ENCODE results near the gene TBC1D14. TPM values are rescaled to one million over a fixed set of nuclear protein-coding genes. Genes with fewer than 3 reads are reported as not detected.

TBC1D14 gene
- total and polyA plus RNA-seq, 3 donors from 2014 or later, result 78.0 to 98.8 (median 87.6) TPM

DNA sequence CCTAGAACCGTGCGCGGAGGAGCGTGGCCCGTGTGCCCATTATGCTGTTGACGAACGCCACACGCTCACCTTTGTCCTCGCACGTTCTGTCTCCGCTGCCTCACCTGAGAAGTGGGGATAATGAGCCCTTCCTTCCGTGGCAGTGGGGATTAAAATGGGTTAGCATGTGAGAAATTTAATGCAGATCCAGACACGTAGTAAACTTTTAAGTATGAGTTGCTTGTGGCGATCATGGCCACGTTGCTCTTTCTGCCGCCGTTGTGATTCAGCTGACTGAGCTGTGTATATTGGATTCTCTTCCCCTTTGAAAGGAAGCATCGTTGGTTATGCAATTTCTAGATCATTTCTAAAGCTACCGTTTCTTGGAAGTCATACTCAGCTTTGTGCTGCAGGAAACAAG is 16.5 kb downstream of the TBC1D14 start:
- H3K9me3 ChIP-seq, result no peaks in the 10 kb centered on the region

DNA sequence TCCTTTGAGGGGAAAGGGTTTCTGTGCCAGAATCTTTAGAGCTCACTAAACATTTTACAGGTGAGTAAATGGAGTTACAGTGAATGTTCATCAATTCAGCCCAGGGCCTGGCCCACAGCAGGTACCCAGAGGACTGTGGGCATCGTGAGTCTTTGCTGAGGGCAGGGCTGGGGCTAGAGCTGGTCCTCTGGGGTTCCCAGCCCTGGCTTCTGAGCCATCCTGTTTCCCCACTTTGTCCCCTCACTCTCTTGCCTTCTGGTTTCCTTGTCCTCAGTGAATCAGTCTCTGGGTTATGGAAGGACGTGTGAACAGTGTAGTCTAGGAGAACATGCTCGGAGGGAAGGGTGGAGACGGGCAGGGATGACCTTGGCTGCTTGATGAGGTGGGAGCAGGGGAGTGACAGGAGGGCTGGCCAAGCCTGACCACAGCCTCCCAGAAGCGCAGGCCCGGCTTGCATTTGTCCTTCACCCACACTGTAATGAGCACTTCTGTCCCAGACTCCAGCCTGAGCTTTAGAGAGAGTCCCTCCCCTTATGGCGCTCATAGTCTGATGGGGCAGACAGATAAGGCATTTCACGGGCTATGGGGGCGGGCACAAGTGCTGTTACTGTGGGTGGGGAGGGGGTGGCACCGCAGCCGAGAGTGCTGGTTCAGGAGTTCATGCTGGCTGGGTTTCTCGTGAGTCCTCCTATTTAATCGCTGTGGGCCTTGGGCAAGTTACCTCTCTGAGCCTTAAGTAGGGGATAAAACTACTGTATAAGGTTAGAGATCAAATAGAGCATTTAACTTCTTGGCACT is 17.3 kb downstream of the TBC1D14 start:
- H3K4me1 ChIP-seq, result peaks cover 27% of the 10 kb centered on the region
- no peaks in the 10 kb centered on the region for H3K9me3 ChIP-seq
- no peak for TF ChIP-seq POLR2A (IDR thresholded peaks at IDR 0.05)
- TF ChIP-seq, protein P1, sequence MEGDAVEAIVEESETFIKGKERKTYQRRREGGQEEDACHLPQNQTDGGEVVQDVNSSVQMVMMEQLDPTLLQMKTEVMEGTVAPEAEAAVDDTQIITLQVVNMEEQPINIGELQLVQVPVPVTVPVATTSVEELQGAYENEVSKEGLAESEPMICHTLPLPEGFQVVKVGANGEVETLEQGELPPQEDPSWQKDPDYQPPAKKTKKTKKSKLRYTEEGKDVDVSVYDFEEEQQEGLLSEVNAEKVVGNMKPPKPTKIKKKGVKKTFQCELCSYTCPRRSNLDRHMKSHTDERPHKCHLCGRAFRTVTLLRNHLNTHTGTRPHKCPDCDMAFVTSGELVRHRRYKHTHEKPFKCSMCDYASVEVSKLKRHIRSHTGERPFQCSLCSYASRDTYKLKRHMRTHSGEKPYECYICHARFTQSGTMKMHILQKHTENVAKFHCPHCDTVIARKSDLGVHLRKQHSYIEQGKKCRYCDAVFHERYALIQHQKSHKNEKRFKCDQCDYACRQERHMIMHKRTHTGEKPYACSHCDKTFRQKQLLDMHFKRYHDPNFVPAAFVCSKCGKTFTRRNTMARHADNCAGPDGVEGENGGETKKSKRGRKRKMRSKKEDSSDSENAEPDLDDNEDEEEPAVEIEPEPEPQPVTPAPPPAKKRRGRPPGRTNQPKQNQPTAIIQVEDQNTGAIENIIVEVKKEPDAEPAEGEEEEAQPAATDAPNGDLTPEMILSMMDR (IDR thresholded peaks at IDR 0.05), result no peak
- no peak overlapping the region for H3K4me3 ChIP-seq
- WGBS, 2 donors, result 53 to 54% methylated on average over 10 to 13 of the region's 13 CpGs
- peak overlapping the region; percentile 24 to 50 for H3K27ac ChIP-seq
- DNase-seq, result peak; percentile 64
- intact Hi-C loops (cut with DNase I; ENCODE audit: low total_unique reads), result no loop called here
- H3K27me3 ChIP-seq, result no peaks in the 10 kb centered on the region
- H3K36me3 ChIP-seq (ENCODE audit: low read depth, missing control alignments), result no peaks in the 10 kb centered on the region

More for the DNA sequence above, 16.5 kb downstream of the TBC1D14 start:
- Histone ChIP-seq H3K4me3 (no peak overlapping the region), H3K4me1 (peaks cover 27% of the 10 kb centered on the region), H3K27ac (no peak overlapping the region), H3K27me3 (no peaks in the 10 kb centered on the region), H3K36me3 (ENCODE audit: low read depth, missing control alignments) (no peaks in the 10 kb centered on the region)
- no peak for DNase-seq
- intact Hi-C loops (cut with DNase I; ENCODE audit: low total_unique reads), result no loop called here
- 91 to 95% methylated on average over 19 of the region's 19 CpGs for WGBS, 2 donors
- TF ChIP-seq POLR2A (IDR thresholded peaks at IDR 0.05), result no peak
- TF ChIP-seq, protein P1 (IDR thresholded peaks at IDR 0.05), result no peak

DNA sequence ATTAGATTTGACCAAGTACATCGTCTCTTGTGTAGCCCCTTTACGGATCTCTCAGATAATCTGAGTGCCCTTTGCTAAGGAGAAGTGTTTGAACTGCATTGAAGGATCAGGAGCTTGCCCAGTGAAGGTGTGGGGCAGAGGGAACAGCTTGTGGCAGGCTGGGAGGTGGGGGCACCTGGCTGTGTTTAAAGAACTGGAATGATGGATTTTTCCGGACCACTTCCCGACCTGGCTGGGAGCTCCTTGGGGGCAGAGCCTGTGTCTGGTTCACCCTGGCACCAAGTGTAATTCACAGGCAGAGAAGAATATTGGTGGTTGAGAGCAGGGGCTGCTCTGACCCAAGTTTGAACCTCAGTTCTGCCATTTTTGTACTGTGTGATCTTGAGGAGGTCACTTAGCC is 18.5 kb downstream of the TBC1D14 start:
- no peaks in the 10 kb centered on the region for H3K36me3 ChIP-seq (ENCODE audit: low read depth, missing control alignments)
- WGBS, 2 donors, result 89 to 96% methylated on average over 4 of the region's 4 CpGs
- intact Hi-C loops (cut with DNase I; ENCODE audit: low total_unique reads), result no loop called here
- peaks cover 27% of the 10 kb centered on the region for H3K4me1 ChIP-seq
- no peaks in the 10 kb centered on the region for H3K9me3 ChIP-seq
- H3K27ac ChIP-seq, result no peak overlapping the region
- H3K4me3 ChIP-seq, result no peak overlapping the region
- no peaks in the 10 kb centered on the region for H3K27me3 ChIP-seq
- no peak for DNase-seq
- TF ChIP-seq, protein P1 (IDR thresholded peaks at IDR 0.05), result no peak
- no peak for TF ChIP-seq POLR2A (IDR thresholded peaks at IDR 0.05)

DNA sequence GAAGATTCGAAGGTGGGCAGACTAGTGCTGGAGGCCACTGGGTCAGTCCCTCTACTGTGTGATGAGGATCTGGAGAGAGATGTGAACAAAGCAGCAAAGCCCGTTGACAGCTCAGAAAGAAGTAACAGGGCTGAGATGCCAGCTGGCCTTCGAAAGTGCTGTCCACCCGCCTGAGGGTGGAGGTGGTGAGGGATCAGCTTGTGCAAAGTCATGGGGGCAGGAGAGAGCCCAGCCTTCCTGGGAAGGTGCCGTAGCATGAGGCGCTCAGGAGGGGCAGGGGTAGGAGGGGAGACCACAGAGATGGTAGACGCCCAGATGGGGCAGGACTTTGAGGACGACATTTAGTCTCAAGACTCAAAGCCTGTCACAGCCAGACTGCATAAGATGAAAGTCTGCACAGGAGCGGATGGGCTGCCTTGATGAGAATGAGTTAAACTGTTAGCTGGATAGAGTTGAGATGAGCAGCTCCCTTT is 19.7 kb downstream of the TBC1D14 start:
- Histone ChIP-seq H3K4me1 (peaks cover 27% of the 10 kb centered on the region), H3K27ac (no peak overlapping the region), H3K27me3 (no peaks in the 10 kb centered on the region), H3K4me3 (no peak overlapping the region), H3K36me3 (ENCODE audit: low read depth, missing control alignments) (no peaks in the 10 kb centered on the region), H3K9me3 (no peaks in the 10 kb centered on the region)
- DNase-seq, result no peak
- intact Hi-C loops (cut with DNase I; ENCODE audit: low total_unique reads), result no loop called here
- 74 to 80% methylated on average over 8 to 9 of the region's 9 CpGs for WGBS, 2 donors
- TF ChIP-seq POLR2A (IDR thresholded peaks at IDR 0.05), result no peak
- TF ChIP-seq, protein P1 (IDR thresholded peaks at IDR 0.05), result no peak

Measured in testis (tissue), 3 donors.